COLO829 (cell line): ENCODE results near the gene MAP10.

ENCODE experiments used
- DNase-seq: peaks from one replicate; pipeline ENCODE4 v3.0.0; 2012; ENCODE audit warnings: low spot score

The MAP10 gene

DNA sequence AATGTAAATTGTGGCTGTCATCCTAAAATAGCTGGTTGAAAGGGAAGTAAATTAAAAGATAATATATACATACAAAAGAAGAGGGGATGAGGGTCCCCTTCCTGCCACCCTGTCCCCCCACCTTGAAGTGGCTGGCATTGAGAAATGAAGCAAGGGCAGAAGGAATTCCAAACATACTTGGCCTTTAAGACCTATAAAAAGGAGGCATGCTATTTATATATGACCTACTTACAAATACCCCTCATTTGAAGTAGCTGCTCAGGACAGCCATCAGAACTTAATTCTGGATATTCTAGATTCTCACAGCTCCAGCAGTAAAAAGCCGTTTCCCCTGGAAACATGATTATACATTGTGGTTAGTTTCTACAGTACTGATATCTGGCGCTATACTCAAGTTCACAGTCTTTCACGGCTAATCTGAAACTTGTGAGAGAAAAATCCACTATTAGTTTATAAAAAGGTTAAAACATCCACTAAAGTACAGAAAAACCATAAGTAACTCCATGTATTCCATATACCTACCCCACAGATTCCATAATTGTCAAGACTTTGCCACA, 9.6 kb upstream of the MAP10 start:
- no peak for DNase-seq

DNA sequence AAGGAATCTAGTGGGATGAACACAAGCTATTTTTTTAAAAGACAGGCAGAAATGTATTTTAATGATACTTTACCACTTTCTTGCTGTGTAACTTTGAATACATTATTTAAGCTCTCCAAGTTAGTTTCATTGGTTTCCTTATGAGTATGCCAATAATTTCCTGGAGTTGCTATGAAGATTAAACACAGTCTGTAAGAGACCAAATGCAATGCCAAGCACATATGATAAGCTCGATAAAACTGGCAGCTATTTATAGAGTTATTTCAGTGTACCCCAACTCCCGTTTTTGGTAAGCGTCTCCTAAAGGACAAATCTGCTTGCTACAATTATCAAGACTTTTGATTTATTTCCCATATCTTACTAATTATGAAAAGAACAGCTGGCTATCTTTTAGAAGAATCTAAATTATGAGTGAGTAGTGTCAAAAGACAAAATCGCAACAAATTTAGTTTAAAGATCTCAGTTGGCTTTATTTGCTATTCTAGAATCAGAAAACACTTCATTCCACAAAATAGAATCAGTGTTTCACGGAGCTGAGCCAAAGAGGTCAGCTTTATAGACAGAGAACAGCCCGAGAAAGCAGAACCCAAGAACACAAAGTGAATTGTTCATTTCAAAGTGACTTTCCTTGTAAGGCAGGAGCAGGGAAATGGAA, 7.2 kb upstream of the MAP10 start:
- DNase-seq, result no peak

DNA sequence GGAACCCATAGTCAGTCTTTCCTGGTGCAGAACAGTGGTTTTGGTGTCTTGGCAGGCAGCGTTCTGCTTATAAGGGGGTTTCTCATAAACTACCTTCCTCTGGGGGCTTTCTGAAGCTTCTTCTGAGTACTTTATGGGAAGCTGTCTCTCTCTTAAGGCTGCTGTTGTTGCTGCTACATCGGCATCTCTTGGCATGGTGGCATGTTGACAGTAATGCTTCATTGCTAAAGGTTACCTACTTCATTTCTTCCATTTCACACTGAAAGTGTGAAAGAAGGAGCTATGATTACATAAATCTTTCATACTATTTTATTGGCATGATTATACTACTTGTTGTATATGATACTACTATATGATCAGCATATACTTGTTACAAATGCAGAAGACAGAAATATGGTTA, 6.3 kb upstream of the MAP10 start:
- DNase-seq, result no peak

DNA sequence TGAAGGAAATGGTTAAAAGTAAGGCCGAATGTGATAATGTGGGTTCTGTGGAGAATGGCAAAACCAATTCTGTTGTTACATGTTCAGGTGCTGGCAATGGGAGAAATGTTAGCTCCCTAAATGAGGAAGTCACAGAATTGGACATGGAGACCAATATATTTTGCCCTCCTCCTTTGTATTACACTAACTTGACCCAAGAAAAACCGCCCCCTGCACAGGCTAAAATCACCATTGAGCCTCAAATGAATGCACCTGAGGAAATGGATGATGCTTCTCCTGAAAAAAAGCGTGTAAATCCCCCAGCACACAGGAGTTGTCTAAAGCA, 932 bp downstream of the MAP10 start:
- no peak for DNase-seq

DNA sequence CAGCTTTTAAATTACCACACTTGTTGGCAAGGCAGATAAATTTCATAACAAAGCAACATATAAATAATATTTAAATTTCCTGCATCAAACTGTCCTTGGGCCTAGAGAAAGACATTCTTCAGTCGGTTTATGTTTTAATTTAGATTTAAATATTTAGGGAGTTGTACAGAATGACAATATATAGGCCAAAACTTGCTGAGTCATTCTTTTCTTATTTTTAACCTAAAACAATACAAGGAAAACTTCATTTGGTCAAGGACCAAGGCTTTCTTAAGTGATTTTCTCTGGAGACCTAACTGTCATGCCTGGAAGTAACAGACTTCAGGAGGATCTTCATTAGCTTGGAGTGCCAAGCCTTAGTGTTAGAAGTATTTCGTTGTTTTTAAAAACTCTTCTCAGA, 5.6 kb downstream of the MAP10 start:
- no peak for DNase-seq

DNA sequence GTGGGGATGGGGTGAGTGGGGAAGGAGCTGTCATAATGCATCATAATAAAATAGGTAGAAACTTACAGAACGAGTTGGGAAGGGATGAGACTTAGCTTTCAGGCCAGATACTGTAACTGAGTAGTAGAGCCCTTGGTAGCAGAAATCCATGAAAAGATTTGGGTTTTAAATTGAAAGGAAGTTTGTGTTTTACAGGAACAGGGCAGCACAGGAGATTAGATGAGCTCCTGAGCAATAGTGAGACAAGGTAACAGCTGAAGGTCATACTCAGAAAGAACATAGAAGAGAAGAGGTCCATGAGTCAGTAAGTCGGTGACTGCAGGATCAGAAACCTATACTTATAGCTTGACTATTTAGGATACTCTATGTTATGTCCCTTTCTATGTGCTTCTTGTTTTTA, 7.3 kb downstream of the MAP10 start:
- no peak for DNase-seq

DNA sequence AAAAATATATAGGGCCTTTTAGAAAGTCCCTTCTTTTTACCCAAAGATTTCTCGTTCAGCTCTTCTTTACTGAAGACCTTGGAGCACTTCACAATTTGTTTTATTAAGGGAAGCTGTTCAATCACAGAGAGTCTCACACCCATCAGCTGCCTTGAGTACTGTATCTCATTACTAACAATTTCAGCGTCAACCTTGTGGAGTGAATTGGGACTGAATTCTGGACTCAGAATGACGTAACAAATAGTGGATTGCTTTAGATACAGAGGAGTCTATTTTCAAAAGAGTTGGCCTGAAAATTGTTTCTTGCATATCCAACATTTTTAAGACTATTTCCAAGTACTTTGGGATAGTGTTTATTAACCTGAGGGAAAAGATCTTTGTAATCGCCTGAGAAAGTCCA, 7.9 kb downstream of the MAP10 start:
- DNase-seq, result no peak

DNA sequence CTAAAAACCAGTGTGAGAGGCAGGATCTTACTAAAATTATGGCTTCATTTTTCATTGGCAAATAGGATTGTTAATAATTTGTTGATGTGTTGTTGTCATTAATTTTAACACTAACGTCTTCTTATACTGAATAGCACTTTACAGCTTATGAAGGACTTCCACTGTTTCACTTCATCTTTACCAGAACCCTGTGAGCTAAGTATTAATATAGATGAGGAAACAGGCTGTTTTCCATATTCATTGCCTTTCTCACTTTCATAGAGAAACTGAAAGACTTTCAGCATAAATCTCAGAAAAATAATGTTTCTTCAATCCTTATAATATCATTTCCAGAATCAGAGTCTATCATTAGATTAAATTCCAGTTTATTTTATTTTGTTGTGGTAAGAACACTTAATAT, 8.5 kb downstream of the MAP10 start:
- DNase-seq, result no peak

DNA sequence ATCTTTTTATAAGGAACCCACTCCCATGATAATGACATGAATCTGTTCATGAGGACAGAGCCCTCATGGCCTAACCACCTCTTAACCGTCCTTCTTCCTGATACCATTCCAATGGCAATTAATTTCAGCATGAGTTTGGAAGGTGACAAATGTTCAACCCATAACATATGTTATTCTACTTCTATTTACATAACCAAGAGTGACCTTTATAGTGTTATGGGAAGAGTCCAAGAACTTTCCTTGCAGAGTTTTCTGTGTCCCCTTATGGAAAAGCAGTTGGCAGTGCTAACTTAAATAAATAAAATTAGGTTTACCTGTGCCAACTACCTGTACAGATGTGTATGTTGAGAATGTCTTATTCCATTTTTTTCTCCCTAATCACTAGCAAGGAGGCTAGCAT, 11.1 kb downstream of the MAP10 start:
- no peak for DNase-seq

DNA sequence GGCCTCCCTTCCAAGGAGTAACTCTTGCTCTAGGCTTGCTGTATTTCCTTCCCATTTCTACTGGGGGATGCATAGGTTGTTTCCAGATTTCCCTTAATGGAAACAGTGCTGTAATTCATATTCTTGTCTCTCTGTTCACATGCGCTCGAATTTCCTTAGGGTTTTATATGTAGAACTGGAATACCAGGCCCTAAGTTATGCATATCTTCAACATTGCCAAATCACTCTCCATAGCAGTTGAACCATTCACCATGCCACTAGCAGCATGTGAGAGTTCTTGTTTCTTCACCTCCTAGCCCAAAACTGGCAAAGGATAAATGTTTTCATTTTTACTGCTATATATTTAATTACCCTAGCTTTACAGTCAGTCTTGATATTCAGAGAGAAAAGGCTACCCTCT, 12.8 kb downstream of the MAP10 start:
- no peak for DNase-seq

DNA sequence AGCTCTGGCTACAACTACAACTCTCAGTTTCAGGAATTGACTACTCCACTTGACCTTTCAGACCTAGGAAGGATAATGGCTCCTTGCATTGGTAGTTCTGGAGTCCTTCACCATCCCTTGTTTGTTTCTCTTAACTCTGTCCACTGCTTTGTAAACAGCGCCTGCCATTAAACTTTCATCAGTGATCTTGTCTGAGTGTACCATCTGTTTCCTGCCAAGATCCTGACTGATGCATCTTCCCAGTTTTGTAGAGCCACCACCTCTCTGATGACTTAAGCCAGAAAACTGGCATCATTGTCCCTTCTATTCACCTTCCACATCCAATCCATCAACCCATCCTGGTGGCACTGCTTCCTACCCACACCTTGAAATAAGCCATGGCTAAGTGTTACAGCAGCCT, 15.2 kb downstream of the MAP10 start:
- no peak for DNase-seq

DNA sequence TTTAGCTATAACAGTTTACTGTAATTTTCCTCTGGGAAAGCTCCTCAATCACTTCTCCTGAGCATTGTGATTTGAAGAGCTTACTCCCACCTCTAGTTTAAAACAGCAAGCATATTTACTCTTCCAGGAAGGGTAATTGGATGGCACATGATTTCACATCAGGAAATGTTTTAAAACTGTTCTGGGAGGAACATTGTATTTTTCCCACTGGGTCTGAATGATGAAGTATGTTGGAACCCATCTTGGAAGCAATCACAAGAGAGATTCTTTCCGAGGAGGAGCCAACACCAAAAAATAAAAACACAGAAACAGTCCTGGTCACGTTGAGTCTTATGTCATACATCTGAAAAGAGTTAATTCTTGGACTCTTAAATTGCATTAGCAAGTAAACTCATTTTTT, 17.3 kb downstream of the MAP10 start:
- no peak for DNase-seq

DNA sequence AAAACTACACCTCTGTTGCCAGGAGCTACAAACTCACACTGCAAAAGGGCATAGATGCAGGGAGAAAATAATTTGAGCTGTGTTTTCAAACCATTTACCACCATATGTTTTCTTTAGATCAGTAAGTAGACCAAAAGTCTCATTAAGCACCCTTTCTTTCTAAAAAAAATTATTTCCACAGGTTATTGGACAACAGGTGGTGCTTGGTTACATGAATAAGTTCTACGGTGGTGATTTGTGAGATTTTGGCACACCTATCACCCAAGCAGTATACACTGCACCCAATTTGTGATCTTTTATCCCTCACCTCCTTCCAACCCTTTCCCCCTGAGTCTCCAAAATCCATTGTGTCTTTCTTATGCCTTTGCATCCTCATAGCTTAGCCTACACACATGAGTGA, 21.1 kb downstream of the MAP10 start:
- no peak for DNase-seq

DNA sequence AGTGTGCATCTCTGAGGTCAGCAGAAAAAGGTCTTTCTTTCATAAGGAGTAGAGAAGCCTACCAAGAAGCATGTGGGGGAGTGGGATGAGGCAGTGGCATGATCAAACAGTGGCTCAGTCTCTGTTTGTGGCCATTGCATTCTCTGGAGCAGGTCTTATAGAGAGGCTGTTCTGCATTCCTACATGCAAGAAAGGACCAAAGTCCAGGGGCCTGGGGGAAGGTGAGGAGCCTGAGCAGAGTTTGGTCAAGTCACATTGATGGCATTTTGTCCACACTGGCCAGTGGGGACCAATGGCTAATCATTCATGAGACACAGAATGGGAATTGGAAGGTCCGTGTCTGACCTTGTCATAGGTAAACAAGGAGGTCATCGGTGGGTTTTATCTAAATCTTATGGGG, 25.4 kb downstream of the MAP10 start:
- DNase-seq, result no peak

DNA sequence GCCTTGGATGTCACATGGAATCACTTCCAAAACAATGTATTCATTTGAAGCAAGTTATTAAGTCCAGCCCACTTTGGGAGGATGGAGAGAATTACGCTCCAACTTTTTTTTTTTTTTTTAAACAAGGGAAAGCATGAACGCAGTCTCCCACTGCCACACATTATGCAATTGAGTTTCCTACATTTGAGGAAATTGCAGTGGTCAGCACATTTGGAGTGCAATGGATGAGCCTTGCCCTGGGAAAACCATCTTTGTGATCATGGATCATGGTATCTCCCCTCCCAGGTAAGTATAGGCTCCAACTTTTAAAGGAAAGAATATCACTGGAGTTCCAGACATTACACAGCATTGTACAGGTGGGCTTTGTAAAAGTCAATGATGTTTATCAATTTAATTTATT, 26.7 kb downstream of the MAP10 start:
- DNase-seq, result no peak

DNA sequence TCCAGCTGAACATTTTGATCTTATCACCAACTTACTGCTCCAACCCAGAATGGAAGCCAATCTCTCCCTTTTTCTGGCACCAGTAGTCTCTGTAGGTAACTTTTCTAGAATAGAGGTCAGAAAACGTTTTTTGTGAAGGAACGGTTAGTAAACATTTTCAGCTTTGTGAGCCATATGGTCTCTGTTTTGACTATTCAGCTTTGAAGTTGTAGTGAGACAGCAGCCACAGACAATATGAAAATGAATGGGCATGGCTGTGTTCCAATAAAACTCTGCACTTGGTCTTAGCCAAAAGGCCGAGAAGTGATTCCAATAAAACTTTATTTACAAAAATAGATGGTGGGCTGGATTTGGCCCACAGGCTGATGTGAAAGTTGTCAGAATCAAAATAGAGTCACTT, 28.9 kb downstream of the MAP10 start:
- no peak for DNase-seq

DNA sequence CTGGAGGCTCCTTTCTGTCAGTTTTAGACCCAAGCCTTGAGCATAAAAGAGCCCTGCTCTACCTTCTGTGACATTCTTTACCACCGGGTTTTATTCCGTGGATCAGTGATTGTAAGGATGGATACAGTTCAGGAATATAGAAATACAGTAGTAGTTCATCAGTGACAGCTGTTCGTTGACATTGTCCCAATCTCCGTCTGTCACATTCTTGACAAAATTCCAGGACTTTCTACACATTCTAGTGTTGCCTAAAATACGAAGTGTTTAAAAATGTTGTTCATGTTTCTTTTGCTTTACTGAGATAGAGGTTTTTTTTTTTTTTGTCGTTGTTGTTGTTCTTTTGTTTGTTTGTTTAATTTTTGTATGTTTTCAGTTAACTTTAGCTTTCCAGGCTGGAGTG, 29.9 kb downstream of the MAP10 start:
- DNase-seq, result no peak

DNA sequence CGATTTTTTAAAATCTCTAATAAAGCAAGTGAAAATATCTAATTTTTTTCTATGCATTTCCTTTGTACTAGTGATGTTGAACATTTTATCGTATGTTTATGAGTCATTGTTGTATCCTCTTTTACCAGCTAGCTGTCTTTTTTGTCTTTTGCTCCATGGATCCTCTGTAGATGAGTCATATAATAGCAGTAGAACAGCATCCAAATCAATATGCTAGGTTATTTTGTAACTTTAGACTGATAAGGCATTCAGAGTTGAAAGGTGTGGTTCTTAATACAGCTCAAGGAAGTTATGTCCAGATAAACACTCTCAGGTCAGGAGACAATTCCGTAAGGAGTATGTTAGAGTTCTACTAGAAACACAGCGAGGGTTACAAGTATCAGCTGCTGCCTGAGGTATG, 31.9 kb downstream of the MAP10 start:
- no peak for DNase-seq

DNA sequence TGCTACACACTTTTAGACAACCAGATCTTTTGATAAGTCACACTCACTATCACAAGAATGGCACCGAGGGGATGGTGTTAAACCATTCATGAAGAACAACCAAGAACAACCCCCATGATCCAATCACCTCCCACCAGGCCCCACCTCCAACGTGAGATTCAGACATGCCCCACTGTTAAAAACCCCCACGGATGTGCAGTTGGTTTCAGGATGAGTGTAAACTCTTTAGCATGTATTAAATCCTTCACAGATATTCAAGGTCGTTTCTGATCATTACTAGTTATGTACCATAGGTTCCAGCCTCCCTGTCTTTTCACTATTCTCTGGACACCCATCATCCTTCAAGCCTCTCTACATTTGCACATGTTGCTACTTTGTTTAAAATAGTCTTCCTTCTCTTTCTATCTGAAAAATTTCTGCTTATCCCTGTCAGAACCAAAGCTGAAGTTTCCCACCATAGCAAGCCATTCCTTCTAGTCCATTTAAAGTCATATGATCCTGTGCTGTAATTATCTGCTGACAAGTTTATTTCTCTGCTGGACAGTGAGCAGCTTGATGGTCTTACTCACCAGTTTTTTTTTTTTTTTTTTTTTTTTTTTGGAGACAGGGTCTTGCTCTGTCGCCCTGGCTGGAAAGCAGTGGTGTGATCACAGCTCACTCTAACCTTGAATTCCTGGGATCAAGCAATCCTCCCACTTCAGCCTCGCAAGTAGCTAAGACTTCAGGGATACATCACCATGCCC, 36.8 kb downstream of the MAP10 start:
- no peak for DNase-seq

DNA sequence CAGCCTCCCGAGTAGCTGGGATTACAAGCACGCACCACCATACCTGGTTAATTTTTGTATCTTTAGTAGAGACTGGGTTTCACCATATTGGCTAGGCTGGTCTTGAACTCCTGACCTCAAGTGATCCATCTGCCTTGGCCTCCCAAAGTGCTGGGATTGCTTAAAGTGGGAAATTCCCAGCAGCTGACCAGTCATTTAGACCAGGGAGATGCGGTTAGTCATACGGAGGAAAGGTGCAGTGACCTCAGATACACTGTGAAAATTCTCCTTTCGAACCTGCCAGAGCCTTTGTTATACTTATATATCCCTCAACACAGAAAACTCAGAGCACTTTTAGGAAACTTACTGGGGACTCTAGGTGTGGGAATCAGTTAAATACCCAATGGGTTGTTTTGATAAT, 39.6 kb downstream of the MAP10 start:
- no peak for DNase-seq

DNA sequence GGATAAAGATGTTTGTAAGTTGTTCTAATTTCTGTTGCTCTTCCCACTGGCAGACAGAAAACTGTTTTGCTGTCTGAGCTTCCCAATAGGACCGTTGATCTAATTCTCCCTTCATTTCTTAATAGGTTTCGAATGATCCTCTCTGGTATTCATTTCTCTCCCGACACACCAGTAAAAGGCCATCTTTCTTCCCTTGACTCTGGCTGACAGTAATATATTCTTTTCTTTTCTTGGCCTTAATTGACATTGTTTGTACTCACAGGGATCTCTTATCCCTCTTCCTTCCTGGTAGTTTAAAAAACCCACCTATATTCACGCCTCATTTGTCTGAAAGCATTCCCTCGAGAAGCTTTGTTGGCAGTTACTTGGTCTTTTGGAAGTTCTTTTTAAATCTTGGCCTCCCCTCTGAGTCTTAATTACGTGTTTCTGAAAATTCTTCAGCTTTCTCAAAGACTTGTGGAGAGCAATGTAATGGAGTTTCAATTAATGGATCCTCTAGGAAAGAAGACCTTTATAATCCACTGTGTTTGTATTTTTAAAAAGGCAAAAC, 40.3 kb downstream of the MAP10 start:
- DNase-seq, result no peak

DNA sequence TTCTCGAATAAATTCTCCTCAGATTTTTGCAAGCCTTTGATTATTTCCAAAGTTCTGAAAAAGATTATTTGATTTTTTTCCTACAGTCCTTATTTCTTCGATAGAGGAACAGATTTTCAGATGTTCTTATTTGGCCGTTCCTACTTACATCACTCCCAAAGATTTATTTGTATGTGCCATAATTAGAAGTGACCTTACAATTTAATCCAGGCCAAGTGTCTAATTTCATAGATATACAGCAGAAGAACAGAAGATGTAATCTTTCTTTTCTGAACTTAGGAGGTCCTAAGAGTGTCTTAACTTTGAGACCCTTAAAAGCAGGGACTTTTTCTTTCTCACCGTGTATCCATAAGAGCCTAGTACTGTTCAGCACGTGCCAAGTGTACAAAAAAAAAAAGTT, 46.3 kb downstream of the MAP10 start:
- no peak for DNase-seq

DNA sequence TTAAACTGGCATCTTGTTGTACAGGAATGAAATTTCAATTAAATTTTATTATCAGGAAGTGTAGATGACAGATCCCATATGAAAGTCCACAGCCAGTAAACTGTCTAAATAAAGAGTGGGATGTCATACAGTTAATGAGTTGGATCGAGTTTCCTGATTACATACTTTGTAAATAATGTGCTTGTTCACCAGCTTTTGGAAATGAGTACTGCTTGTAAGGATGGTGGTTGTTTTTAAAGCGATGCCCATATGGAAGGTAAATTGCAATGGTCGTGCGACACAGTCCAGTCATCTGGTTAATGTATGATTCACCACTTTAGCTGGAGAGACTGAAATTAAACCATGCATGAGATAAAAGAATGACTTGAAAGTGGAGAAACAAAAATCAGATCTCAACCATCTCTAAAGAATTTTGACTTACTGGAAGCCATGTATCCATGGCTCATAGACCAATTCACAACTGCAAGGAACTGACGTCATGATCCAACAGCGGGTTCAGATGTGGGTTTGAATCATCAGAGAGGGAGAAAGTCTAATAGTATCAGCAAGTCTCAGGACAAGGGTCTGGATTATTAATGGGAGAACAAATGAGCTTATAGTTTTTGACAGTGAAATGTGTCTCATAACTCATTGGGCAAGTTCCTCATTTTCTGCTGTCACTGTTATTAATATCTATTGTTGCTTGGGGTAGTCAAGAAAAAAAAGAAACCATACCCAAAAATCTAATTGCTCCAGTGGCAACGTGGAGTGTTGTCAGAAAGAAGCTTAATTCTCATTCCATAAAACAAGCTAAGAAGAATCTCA, 49.0 kb downstream of the MAP10 start:
- DNase-seq, result peak; percentile 18
